ENCODE results near the gene RFX1.

RFX1 gene

DNA sequence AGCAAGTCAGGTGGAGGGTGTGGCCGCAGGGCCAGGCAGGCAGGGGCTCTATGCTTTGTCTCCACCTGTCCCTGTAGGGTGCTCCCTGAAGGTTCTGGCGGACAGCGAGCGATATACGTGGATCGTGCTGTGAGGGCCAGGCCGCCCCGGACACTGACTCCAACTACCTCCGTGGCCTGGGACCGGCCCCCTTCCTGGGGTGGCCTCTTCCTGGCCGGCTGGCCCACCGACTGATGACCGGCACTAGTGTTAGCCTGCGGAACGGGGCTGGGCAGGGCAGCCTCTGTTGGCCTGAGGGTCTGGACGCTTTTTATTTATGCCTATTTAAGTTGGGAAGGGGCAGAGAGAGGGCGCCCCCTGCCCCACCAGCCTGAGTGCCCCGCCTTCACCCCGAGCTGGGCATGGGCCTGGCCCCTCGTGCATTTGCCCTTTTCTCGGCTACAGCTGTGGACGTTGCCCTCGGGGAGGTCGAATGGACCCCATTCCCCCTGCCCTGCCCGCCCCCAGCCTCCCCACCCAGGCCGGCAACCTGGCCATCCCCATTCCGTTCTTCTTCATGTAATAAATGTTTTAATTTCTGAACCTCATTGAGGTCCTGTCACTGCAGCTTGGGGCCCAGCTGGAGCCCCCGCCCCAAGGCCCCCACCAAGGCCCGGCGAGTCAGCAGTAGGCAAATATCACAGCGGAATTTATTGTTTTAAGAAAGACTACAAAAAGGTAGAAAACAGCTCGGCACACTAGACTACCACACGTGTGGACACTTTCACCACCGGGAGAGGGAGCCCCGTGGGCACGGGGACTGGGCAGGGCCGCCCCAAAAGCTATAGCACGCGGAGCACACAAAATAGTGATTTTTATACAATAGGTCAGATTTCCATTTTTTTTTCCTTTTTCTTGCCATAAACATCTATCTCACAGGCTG lies 45.0 kb downstream of the RFX1 start:
- DNase-seq, result no peak

DNA sequence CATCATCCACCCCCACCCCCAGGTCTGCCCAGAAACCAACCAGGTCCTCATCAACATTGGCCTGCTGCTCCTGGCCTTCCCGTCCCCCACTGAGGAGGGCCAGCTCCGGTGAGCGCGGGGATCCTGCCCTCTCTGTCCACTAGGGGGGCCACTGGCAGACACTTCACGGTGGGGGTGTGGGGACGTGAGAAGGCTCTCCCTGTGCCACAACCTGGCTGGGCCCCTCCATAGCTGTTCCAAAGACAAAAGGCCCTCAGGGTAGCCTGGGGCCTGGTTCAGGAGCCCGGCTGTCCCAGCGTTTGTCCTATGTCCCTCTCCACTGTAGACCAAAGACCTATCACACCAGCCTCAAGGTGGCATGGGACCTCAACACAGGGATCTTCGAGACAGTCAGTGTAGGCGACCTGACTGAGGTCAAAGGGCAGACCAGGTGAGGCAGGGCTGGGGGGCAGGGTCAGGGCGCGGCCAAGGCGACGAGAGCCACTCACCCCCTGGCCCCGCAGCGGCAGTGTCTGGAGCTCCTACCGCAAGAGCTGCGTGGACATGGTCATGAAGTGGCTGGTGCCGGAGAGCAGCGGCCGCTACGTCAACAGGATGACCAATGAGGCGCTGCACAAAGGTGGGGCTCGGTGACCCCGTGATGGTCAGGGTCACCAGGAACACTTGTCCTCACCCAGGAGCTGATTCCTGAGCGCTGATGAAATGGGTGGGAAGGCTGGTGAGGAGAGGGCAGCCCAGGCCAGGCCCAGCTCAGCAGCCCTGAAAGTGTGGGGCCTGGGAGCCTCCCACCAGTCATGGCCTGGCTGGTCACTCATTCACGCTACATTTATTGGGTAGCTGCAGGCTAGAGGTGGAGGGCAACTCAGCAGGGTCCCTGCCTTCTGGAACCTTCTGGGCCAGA lies 45.9 kb downstream of the RFX1 start:
- DNase-seq, result peak in 2 of 3 donors; percentile 27 to 39

DNA sequence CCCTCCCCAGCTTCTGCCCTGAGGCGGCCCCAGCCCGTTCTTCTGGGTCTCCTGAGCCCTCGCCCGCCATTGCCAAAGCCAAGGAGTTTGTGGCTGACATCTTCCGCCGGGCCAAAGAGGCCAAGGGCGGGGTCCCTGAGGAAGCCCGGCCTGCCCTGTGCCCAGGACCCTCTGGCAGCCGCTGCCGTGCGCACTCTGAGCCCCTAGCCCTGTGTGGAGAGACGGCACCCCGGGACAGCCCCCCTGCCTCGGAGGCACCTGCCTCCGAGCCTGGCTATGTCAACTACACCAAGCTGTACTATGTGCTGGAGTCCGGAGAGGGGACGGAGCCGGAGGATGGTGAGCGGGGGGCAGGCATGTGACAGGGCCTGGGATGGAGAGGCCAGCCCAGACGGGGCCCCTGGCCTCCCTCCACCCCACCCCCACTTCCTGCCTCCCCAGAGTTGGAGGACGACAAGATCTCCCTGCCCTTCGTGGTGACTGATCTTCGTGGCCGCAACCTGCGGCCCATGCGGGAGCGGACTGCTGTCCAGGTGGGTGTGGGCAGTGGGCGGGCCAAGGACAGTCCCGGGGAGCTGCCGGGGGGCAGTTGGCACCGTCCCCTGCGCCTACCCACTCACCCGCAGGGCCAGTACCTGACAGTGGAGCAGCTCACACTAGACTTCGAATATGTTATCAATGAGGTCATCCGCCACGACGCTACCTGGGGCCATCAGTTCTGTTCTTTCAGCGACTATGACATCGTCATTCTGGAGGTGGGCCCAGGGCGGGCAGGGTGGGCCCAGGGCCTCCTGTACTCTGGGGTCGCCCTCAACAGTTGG lies 46.8 kb downstream of the RFX1 start:
- no peak for DNase-seq

DNA sequence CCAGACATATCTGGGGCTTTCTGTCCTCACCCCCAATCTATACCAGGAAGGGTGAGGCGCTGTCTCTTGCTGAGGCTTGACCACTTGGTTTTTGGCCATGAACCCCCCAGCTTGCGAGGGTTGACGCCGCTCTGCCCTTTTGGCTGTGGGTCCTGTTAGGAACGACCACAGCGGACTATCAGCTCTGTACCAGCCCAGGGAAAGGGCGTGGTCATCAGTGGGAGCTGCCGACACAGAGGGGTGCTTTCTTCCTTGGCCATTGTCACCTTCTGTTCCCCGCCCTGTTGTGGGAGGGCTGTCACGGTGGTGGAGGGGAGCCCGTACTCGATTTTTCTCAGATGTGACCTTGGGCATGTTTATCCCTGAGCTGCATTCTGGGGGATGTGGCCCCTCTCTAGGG lies 48.1 kb downstream of the RFX1 start:
- no peak for DNase-seq

DNA sequence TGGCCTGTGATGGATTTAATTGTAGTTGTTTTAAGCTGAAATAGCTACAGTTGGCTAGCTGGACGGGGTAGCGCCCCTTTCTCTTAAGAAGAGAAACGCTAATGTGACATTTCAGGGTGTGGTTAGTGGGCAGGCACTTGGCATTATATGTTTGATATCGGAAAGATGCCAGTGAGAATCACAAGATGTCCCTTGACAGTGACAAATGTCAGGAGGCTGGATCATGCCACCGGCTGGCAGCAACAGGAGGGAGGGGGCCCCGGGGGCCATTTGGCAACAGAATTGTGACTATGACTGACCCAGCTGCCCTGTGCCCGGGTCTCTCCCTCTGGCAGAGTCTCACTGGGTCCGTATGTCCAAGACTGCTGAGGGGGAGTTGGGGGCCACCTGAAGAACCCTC lies 49.1 kb downstream of the RFX1 start:
- DNase-seq, result no peak

DNA sequence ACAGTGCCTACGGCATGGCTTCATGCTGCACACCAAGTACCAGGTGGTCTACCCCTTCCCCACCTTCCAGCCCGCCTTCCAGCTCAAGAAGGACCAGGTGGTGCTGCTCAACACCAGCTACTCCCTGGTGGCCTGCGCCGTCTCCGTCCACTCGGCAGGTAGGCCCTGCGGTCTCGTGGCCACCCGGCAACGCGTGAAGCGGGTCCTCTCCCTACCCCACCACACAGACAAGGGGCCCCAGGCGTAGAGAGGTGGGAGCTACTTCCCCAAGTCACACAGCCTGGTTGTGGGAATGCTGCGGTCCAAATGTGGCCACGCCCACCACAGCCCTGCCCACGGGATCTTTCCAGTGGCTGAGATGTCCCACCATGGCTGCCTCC lies 49.8 kb downstream of the RFX1 start:
- DNase-seq, result no peak

DNA sequence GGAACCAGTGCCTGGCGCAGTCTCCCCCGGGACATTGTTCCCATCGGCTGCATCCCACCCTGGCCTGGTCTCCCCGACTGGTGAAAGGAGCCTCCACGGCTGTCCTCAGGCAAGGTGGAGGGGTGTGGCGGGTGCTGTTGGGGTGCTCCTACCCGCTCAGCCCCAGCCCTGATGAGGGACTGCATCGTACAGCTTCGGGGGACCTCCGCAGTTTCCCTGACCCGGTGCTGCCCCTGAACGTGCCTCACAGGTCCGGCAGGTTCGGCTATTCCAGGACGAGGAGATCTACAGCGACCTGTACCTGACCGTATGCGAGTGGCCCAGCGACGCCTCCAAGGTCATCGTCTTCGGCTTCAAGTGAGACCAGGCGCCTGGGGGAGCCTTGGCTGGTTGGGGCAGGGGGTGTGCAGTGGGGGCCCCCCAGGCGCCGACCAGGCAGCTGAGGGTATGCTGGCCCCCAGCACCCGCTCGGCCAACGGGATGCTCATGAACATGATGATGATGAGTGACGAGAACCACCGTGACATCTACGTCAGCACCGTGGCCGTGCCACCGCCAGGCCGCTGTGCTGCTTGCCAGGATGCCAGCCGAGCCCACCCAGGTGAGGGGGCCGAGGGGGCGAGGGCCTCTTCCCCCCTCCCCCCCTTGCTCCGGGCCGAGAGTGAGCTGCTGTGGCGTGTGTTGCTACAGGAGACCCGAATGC lies 50.3 kb downstream of the RFX1 start:
- no peak for DNase-seq

DNA sequence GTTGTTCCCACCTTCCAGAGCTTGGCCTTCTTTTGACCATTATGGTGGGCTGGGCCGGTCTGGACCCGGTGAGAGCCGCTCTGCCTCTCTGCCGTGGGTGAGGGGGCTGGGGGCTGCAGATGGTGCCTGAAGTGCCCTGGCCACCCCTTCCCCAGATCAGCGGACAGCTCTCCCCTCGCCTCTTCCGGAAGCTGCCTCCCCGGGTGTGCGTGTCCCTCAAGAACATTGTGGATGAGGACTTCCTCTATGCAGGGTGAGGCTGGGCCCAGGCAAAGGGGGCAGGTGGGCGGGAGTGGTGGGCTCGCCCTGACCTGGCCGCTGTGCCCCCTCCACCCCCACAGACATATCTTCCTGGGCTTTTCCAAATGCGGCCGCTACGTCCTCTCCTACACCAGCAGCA lies 51.9 kb downstream of the RFX1 start:
- no peak for DNase-seq

DNA sequence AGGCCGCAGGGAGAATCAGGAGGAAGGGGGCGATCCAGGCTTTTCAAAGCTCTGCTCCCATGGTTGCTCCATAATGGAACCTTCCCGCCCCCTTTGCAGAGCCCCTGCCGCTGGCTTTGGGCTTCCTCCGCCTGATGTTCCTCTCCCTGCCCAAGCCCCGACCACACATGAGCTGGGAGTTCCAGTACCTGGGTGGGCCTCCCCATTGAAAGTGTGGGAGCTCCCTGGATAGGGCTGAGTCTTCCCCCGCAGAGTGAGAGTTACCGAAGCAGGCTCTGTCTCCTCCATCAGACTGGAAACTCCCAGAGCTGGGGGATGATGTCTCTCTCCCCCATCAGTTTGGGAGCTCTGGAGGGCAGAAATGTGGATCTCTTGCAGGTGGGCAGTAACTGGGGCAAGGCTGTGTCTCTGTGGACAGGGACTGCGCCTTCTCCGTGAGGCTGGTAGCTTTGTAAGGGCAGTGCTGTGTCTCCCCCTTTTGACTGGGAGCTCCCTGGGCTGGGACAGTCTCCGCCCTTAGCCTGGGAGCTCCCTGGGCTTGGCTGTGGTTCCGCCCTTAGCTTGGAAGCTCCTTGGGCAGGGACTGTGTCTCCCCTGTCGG lies 53.1 kb downstream of the RFX1 start:
- DNase-seq, result peak; percentile 48 to 63 (median 48)

DNA sequence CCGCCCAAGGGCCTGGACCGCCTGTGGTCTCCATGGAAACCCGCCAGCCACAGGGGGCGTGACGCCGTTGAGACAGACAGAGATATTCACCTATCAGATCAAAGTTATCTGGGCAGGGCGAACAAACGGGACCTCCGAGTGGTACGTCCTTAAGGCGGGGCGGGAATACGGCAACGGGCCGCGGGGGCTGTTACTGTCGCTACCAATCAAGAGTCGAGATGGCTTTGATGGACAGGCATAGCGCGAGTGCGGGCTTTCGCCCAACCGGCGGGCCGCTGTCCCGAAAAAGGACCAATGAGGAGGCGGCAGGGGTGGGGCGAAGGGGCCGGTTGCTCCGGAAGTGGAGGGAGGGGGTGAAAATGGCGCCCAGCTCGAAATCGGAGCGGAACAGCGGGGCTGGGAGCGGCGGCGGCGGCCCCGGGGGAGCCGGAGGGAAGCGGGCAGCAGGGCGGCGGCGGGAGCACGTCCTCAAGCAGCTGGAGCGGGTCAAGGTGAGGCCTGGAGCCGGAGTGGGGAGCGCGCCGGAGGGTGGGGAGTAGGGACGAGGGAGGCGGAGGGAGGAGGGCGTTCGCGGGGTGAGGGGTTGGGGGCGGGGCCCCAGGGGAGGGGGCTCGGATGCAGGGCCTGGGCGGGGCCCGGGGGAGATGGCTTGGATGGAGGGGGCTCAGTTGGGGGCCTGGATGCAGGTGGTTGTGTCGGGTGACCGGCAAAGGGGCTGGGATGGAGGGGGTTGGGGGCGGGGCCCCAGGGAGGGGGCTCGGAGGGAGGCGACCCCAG lies 53.8 kb downstream of the RFX1 start, which contains the start of gene DCAF15:
Gene DCAF15, plus strand, starts transcription at position 356 of the 777 bp plus-strand sequence. Its CDS starts 4 bp downstream, at position 360.
- DNase-seq, result peak; percentile 99 to 100 (median 100)

DNA sequence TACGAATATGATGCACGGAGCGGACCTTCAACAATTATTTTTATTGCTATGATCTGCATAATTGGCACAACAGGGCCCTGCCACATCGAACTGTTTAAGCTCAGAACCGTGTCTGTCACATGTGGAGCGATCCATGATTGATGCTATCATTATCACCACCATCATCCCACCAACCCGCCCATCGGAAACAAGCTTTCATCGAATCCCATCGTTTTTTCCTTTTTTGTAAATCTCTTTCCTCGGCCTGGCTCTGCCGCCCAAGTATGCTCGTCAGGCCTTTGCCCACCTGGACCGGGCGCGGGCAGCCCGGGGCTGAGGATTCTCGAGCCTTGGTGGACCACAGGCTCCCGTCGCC lies 54.3 kb downstream of the RFX1 start:
- DNase-seq, result peak in 1 of 3 donors; percentile 3

DNA sequence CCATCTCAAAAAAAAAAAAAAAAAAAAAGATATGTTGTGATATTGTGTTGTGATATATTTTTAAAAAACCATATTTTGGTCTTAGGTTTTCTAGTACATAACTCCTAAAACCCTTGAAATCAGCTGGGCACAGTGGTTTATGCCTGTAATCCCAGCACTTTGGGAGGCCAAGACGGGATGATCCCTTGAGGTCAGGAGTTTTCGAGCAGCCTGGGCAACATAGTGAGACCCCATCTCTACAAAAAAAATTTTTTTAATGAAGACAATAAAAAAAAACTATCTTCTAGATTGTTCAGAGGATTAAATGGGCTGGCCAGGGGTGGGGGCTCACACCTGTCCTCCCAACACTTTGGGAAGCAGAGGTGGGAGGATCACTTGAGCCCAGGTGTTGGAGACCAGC lies 55.1 kb downstream of the RFX1 start:
- DNase-seq, result no peak

DNA sequence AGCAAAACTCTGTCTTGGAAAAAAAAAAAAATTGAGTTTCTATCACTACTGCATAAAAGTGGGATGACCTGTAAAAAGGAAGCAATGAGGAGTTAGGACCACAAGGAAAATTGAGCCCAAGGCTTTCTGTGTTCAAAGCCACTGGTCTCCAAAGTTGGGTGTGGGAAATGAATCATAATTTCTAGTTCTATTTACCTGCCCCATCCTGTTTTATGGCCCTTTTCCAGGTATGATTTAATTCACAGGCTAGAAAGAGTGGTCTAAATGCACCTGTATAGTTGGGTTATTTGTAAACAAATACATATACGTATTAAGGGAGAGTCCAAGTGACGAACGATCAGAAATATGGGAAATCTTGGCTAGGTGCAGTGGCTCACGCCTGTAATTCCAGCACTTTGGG lies 59.7 kb downstream of the RFX1 start:
- no peak for DNase-seq

DNA sequence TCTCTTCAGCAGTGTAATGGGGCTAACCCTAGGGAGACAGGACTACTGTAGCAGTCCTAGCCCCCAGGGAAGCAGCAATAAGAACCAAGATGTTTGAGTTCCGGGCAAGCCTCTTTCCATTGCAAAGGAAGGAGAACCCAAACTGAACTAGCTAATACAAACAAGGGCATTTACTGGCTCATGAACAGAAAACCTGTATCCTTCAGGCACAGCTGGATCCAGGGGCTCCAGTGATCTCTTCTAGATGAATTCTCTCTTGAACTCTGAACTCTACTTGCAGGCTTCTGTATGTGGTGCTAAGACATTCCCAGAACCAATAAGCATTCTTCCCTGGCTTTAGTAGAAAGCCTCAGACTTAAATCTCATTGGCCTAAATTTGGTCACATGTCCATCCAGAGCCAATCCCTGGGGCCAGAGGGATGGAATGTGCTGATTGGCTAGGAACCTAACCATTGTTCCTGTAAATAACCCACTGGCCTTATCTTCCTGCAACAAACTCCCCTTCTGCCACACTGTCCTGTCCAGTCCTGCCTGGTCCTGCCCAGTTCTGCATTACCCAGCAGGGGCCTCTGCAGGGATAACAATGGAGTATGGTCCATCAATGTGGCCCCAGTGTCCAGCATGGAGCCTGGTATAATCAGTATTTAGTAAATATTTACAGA lies 64.0 kb downstream of the RFX1 start:
- DNase-seq, result peak in 1 of 3 donors; percentile 8

DNA sequence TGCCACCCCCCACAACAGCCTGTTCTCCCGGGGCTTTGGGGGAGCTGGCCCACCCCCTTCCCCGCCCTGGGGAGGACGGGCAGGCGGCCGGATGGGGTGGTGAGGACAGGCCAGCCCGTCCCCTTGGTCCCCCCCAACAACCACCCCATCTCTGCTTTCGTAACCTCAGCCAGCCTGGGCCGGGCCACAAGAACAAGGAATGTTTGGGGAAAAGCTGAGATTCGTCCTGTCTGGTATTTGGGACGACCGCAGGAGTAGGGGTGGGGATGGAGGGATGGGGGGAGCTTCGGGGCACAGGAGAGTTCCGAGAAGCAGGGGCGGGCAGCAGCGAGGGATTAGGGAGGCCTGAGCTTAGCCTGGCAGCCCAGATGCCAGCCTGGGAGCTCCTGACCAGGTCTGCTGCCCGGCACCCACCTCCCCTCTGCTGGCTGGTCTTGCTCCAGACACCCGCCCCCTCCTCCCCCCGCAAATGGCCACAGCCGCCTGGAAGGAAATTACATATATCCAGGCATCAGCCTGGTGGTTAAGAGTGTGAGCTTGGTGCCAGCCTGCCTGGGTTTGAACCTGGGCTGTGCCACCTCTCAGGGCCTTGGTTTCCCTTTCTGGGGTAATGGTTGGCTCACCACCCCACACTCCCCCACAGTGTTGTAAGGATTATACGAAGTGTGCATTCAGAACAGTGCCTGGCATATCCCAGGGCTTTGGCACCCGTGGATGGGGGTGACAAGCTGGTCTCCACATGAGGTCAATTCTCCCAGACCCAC lies 67.6 kb downstream of the RFX1 start, which contains the start of gene PODNL1:
Gene PODNL1, minus strand, starts transcription at position 117 of the 764 bp plus-strand sequence. CDS start 236 bp downstream, outside the sequence.
- no peak for DNase-seq

DNA sequence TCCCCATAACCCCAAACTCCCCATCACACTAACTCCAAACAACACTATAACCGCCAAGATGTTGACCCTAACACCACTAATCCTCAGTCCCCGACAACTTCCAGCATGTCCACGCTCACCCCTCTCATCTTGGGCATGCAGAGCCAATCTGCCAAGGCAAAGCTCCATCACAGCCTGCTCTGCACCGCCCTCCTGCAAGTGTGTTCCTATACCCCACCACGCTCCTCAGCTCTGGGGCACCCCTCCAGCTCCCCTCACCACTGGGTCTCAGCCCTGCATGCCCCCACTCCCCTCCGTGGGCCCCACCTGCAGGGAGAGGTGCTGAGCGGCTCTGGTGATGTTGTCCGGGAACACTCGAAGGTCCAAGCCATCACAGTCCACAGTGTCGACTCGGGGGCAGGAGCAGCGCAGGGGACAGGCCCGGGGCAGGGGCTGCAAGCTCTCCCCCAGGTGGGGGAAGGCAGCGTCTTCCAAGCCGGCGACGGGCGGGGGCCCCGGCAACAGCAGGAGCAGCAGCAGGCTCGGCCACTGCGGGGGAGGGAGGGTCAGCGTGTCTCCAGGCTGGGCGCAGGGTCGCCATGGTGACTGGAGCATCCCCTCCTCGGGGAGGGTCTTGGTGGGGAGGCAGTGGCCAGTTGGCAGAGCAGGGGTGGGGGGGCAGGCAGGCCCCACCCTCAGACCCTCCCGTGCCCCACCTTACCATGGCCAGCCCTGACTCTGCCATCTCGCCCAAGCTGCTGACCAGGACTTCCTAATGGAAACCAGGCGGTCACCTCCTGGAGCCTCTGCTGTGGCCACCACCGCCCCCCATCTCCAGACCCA lies 68.4 kb downstream of the RFX1 start:
- DNase-seq, result no peak

DNA sequence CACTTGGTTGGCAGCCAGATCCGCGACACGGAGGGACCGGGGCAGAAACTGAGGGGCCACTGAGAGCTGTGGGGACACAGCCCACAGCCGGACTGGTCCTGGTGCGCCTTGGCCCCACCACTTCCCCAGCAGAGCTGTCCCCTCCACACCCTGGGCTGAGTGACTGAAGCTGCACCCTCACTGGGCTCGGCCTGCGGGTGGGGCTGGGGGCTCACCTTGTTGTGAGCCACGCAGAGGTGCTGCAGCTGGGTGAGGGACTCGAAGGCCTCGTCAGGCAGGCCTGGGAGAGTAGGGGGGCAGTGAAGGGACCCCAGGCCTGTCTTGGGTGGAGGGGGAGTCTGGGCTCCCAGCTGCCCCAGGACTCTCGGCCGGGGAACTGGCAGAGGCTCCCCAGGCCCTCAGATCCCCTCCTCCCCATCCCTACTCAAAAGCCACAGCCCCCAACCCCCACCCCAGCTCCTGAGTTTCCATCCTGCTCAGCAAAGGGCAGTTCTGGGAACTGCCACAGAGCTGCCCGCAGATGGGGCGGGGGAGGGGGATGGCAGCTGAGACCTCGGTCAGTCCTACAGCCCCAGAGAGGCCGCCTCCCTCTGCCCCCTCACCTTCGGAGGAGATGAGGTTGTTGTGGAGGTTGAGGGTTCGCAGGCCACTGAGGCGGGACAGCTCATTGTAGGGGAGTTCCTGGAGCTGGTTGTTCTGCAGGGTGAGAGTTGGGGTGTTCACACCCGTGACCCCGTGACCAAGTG lies 70.2 kb downstream of the RFX1 start:
- DNase-seq, result no peak

DNA sequence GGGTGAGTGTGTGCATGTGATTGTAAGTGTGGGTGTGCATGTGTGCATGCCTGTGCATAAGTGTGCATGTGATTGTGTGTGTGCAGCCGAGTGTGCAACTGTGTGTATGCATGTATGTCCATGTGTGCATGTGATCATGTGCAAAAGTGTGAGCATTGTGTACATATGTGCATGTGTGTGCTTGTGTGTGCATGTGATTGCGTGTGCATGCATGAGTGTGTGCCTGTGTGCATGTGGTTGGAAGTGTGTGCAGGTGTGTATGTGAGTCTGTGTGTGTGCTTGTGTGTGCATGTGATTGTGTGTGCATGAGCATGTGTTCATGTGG lies 71.4 kb downstream of the RFX1 start:
- DNase-seq, result no peak

Measured in suppressor macrophage treated with lipopolysaccharide for 1 hour (primary cell).